B cell (primary cell): Measurements from ENCODE around the gene HPCAL4. TPM values are rescaled to one million over a fixed set of nuclear protein-coding genes. Genes with fewer than 3 reads are reported as not detected.

Experiments used
- ATAC-seq: fragments of 200-7000 bp; cut with Tn5 transposase; one replicate; pipeline ENCODE4 v1.10.0; 2021; ENCODE audit warnings: low read depth, mild to moderate bottlenecking, moderate number of reproducible peaks, moderate library complexity
- CTCF ChIA-PET: fragments of 350-600 bp; sonication (Branson Sonifier 250); formaldehyde crosslinking; loops from one replicate; lab custom pipeline; 2021; ENCODE audit warnings: antibody characterized with exemption, inconsistent platforms; lab: Charles Lee
- POLR2A ChIA-PET: fragments of 350-600 bp; sonication (Branson Sonifier 250); formaldehyde crosslinking; loops from one replicate; lab custom pipeline; 2021; ENCODE audit warnings: antibody characterized with exemption; lab: Charles Lee
- DNase-seq: peaks from one replicate; pipeline ENCODE4 v3.0.0; 2013
- H2AFZ ChIP-seq: 2 replicates; pipeline ENCODE4 v1.6.1; 2012; ENCODE audit warnings: mild to moderate bottlenecking, low read depth, low read length; ENCODE audit not compliant: insufficient read depth, poor library complexity, severe bottlenecking
- H3K27ac ChIP-seq, 2 donors: 1 replicate in 1 of 2; 2 replicates in 1 of 2; pipeline ENCODE4 v1.5.1; 2012 to 2013; ENCODE audit warnings: low read length in 2 of 2, mild to moderate bottlenecking in 2 of 2, moderate library complexity in 1 of 2
- H3K27me3 ChIP-seq, 4 experiments: fragments of 200-600 bp in 1 of 4; sonication (generic) in 1 of 4; replicated peaks in 1 of 4; 1 replicate in 2 of 4; 2 replicates in 2 of 4; pipeline versions ENCODE4 v1.6.1 to v1.7.0; 2013 to 2016; ENCODE audit warnings: low read length in 3 of 4, mild to moderate bottlenecking in 2 of 4, mixed read lengths in 1 of 4, moderate library complexity in 1 of 4; ENCODE audit not compliant: insufficient read depth in 4 of 4, control insufficient read depth in 3 of 4; ENCODE audit errors: control extremely low read depth in 1 of 4
- H3K36me3 ChIP-seq, 2 experiments: replicated peaks in 1 of 2; 1 replicate in 1 of 2; 2 replicates in 1 of 2; pipeline versions ENCODE4 v1.6.1 to v1.7.1; 2013; ENCODE audit warnings: low read length in 1 of 2; ENCODE audit not compliant: insufficient read depth in 2 of 2, control insufficient read depth in 1 of 2; ENCODE audit errors: control extremely low read depth in 1 of 2, extremely low read depth in 1 of 2
- H3K4me1 ChIP-seq, 2 donors: fragments of 200-600 bp in 1 of 2; sonication (generic) in 1 of 2; 1 replicate in 1 of 2; 2 replicates in 1 of 2; pipeline versions ENCODE4 v1.5.1 to v1.6.1; 2013 to 2017; ENCODE audit warnings: low read length in 2 of 2; ENCODE audit not compliant: control insufficient read depth in 2 of 2, insufficient read depth in 2 of 2
- H3K4me2 ChIP-seq: replicated peaks from 2 replicates; pipeline ENCODE3; 2012; ENCODE audit warnings: mild to moderate bottlenecking, low read depth, low read length; ENCODE audit not compliant: poor library complexity, severe bottlenecking
- H3K4me3 ChIP-seq, 5 experiments: fragments of 200-600 bp in 1 of 5; sonication (generic) in 1 of 5; 1 replicate in 3 of 5; 2 replicates in 2 of 5; pipeline versions ENCODE4 v1.5.1 to v1.7.0; 2011 to 2016; ENCODE audit warnings: low read length in 4 of 5, mild to moderate bottlenecking in 4 of 5, low read depth in 2 of 5, control low read depth in 1 of 5, moderate library complexity in 1 of 5; ENCODE audit not compliant: insufficient read depth in 1 of 5; ENCODE audit errors: control extremely low read depth in 1 of 5, extremely low read depth in 1 of 5
- H3K79me2 ChIP-seq: fragments of 200-600 bp; sonication (generic); one replicate; pipeline ENCODE4 v1.6.0; 2016; ENCODE audit warnings: low read length; ENCODE audit not compliant: control insufficient read depth, insufficient read depth
- H3K9ac ChIP-seq: fragments of 200-600 bp; sonication (generic); 2 replicates; pipeline ENCODE4 v1.6.1; 2017; ENCODE audit warnings: mild to moderate bottlenecking, low read length, moderate library complexity
- H3K9me3 ChIP-seq, 3 donors: one replicate each; pipeline versions ENCODE4 v1.6.1 to v1.7.1; 2013; ENCODE audit warnings: low read length in 2 of 3; ENCODE audit not compliant: control insufficient read depth in 2 of 3, insufficient read depth in 1 of 3; ENCODE audit errors: control extremely low read depth in 1 of 3
- H4K20me1 ChIP-seq: 2 replicates; pipeline ENCODE4 v1.6.0; 2012; ENCODE audit warnings: mild to moderate bottlenecking, low read length; ENCODE audit not compliant: insufficient read depth, control insufficient read depth, poor library complexity, severe bottlenecking
- H3K27ac Mint-ChIP-seq: one replicate; pipeline ENCODE4 v1.8.0; 2021; ENCODE audit warnings: mixed read lengths
- H3K27me3 Mint-ChIP-seq: one replicate; pipeline ENCODE4 v1.8.0; 2021; ENCODE audit warnings: mixed read lengths
- H3K4me1 Mint-ChIP-seq: one replicate; pipeline ENCODE4 v1.8.0; 2021; ENCODE audit warnings: mixed read lengths
- H3K4me3 Mint-ChIP-seq: one replicate; pipeline ENCODE4 v1.8.0; 2021; ENCODE audit warnings: mixed read lengths
- H3K9me3 Mint-ChIP-seq: one replicate; pipeline ENCODE4 v1.8.0; 2022; ENCODE audit warnings: mixed read lengths; ENCODE audit not compliant: insufficient read depth
- CTCF ChIP-seq: fragments of 200-600 bp; IDR thresholded peaks from one replicate; pipeline ENCODE4 v1.8.0; 2022; ENCODE audit warnings: antibody characterized with exemption, mild to moderate bottlenecking
- EZH2 ChIP-seq: IDR thresholded peaks from 2 replicates; pipeline ENCODE4 v1.6.1; 2012; ENCODE audit warnings: borderline replicate concordance, low read depth, mild to moderate bottlenecking, moderate library complexity, low read length; ENCODE audit not compliant: insufficient read depth, poor library complexity, severe bottlenecking
- WGBS: methylation state at CpG from one replicate; pipeline ENCODE4 v1.1.5; 2013; ENCODE audit warnings: missing lambda C conversion rate; ENCODE audit not compliant: insufficient coverage; 5-methylcytosine and 5-hydroxymethylcytosine counted together
- intact Hi-C: fragments of 100-400 bp; cut with micrococcal nuclease; formaldehyde crosslinking; loops from one replicate; pipeline ENCODE4 v1.10.0; 2022
- polyA plus RNA-seq: library from polyadenylated mRNA; depleted of rRNA; stranded (reverse); fragments of >200 nt; gene quantifications from 2 replicates; pipeline ENCODE4 v1.2.3, GENCODE V29; 2012
- total RNA-seq, 2 donors: library from RNA; stranded (reverse); fragments of 120-200 nt in 1 of 2; gene quantifications; 1 replicate in 1 of 2; 2 replicates in 1 of 2; pipeline versions ENCODE4 v1.2.3 to v1.2.4, GENCODE V29; 2013 to 2022

HPCAL4 gene
- total and polyA plus RNA-seq, 2 donors (not counting 1 experiment from before 2014, with no cell fraction given): not detected

DNA sequence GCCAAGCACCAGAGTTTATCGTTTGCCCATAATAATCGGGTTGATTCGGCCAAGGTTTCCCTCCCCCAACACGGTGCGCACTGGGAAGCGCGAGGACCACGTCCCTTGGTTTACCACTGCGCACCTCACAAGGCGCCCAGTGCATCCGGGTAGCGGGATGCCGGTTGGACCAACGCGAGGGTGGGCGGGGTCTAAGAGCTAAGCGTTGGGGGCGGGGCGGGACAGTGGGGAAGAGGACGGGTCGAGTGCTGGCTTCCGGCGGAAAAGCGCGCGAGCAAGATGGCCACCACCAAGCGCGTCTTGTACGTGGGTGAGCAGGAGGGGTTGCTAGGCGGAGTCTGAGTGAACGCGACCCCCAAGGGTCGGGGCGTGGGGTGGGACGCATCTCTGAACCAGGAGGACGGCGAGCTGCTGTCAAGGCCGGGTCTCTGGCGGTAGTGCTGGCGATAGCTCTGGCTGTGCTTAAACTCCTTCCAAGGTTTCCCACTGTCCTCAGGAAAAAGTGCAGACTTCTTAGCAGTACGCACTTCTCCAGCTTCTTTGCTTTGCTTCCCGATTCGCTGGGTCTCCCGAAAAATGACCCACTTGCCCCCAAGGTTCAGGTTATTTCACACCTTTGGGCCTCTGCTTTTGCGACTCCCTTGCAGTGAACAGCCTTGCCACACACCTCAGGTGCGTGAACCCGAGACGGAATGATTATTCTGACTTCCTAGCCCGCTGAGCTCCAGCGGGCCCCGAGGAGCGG is 47.6 kb upstream of the HPCAL4 start, which contains the start of gene PPIE:
Gene PPIE, plus strand, starts transcription at position 261 of the 745 bp plus-strand sequence. Its CDS starts 19 bp downstream, at position 280.
- CTCF ChIA-PET: interaction anchor here (0.8 to 2.0 kb wide), 5 partner anchors 14 to 235 kb away, joined by 3 to 9 read pairs (median 3); no protein-coding TSS in a partner anchor
- no peaks in the 10 kb centered on the region for H3K9me3 ChIP-seq
- peak within 1 kb of the TSS; percentile 92 for H3K9ac ChIP-seq
- peak within 1 kb of the TSS; percentile 87 for H3K4me2 ChIP-seq
- ATAC-seq: peak; percentile 99
- peak within 1 kb of the TSS; percentile 64 to 92 (median 81) for H3K4me3 ChIP-seq
- H2AFZ ChIP-seq: peak within 1 kb of the TSS; percentile 99
- H3K27ac ChIP-seq: peak within 1 kb of the TSS; percentile 58 to 78
- Mint-ChIP-seq H3K27ac (peak within 1 kb of the TSS; percentile 91), H3K9me3 (peaks cover 2% of the 10 kb centered on the region), H3K4me3 (peak within 1 kb of the TSS; percentile 98), H3K27me3 (peaks cover 19% of the 10 kb centered on the region), H3K4me1 (peaks cover 19% of the 10 kb centered on the region)
- H3K27me3 ChIP-seq: peaks cover 0 to 18% (median 14%) of the 10 kb centered on the region in 4 experiments
- POLR2A ChIA-PET: interaction anchor here (0.6 to 1.0 kb wide), 7 partner anchors 50 to 931 kb away, joined by 3 to 6 read pairs (median 3); no protein-coding TSS in a partner anchor
- DNase-seq: peak; percentile 91
- intact Hi-C loops: loop anchor here (1.0 to 2.0 kb wide), 2 partner anchors 132 to 300 kb away; no protein-coding TSS in a partner anchor
- H3K79me2 ChIP-seq: peaks cover 14% of the 10 kb centered on the region
- TF ChIP-seq EZH2 (no peak), CTCF (no peak)
- 2% methylated on average over 50 of the region's 52 CpGs for WGBS
- no peaks in the 10 kb centered on the region for H4K20me1 ChIP-seq
- H3K4me1 ChIP-seq: peaks cover 9 to 16% of the 10 kb centered on the region in 2 donors
- H3K36me3 ChIP-seq: peaks cover 8 to 36% of the 10 kb centered on the region in 2 experiments
